HG03565 (cell line): ENCODE measurements around the gene VAV1.

Experiments used
- ATAC-seq: cut with Tn5 transposase; IDR thresholded peaks from one replicate; pipeline ENCODE4 v1.9.1; 2021; ENCODE audit warnings: mild to moderate bottlenecking, moderate library complexity; ENCODE audit not compliant: unreplicated experiment

The VAV1 gene

DNA sequence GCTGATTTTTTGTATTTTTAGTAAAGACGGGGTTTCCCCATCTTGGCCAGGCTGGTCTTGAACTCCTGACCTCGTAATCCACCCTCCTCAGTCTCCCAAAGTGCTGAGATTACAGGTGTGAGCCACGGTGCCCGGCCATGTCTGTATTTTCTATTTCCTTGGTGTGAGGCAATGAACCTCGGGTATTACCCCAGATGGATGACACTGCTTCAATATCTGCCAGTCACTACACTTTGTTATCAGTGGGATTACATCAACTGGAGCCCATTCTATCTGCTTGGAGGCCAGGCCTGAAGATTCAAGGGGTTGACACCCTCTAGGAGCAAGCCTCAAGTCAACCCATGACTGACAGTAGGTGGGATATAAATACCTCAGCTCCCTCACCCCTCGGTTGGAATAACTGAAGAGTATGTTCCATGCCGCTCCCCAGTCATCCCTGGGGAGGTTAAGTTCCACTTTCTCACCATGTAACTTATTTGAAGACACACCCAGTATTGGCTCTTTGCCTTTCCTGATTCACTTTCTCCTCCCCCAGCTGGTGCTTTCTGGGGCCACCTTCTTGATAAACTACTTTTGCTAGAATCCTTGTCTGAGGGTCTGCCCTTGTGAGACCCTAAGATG lies 113.9 kb downstream of the VAV1 start:
- ATAC-seq, result no peak

DNA sequence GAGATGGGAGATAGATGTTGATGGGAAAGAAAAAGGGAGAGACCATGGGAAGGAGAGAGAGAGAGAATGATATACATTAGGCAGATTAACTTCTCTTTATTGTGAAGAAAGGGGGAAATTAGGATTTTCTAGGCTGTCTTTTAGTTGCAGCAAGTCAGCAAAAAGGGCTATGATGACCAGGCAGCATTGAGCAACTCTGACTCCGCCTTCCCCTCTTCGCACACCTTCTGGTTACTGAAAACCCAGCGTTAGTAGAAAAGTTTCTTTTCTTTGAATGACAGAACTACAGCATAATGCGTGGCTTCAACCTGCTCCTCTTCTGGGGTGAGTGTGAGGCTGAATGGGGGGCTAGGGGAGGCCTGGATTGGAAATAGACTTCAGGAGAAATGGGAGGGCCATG lies 114.8 kb downstream of the VAV1 start, which contains the start of gene ADGRE1:
Gene ADGRE1, plus strand, starts transcription at position 264 of the 400 bp plus-strand sequence. Its CDS starts 30 bp downstream, at position 294.
- no peak for ATAC-seq

DNA sequence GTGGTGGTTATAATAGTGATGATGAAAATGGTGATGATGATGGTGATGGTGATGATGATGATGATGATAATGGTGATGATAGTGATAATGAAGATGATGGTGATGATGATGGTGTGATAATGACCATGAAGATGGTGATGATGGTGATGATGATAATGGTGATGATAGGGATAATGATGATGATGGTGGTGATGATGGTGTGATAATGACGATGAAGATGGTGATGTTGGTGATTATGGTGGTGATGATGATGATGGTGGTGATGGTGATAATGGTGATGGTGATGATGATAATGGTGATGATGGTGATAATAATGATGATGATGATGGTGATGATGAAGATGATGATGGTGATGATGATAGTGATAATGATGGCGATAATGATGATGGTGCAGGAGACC lies 116.5 kb downstream of the VAV1 start:
- ATAC-seq, result no peak

DNA sequence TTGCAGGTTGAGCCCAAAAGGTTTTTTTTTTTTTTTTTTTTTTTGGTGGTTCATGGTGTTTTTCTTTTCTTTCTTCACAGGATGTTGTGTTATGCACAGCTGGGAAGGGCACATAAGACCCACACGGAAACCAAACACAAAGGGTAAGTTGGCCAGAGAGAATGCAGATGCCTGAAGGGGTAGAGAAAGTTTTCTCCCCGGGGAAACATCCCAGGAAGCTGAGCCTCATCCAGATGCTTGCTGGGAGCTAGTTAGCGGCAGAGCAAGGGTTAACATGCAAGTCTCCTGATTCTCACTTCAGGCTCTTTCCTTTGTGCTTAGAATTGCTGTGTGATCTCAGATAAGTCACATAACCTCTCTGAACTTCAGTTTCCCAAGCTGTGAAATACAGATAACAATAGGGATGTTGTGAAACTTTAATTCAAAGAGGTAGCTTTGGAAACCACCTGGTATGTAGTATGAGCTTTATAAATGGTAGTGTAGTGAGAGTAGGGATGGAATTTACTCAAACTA lies 117.9 kb downstream of the VAV1 start:
- ATAC-seq, result no peak

DNA sequence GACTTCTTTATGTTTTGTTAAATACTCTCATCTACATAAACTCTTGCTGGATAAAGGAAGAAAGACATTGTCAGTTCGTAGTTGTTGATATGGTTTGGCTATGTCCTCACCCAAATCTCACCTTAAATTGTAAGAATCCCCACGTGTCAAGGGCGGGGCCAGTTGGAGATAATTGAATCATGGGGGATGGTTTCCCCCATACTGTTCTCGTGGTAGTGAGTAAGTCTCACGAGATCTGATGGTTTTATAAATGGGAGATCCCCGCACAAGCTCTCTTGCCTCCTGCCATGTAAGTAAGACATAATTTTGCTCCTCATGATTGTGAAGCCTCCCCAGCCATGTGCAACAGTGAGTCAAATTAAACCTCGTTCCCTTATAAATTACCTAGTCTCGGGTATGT lies 118.4 kb downstream of the VAV1 start:
- no peak for ATAC-seq

DNA sequence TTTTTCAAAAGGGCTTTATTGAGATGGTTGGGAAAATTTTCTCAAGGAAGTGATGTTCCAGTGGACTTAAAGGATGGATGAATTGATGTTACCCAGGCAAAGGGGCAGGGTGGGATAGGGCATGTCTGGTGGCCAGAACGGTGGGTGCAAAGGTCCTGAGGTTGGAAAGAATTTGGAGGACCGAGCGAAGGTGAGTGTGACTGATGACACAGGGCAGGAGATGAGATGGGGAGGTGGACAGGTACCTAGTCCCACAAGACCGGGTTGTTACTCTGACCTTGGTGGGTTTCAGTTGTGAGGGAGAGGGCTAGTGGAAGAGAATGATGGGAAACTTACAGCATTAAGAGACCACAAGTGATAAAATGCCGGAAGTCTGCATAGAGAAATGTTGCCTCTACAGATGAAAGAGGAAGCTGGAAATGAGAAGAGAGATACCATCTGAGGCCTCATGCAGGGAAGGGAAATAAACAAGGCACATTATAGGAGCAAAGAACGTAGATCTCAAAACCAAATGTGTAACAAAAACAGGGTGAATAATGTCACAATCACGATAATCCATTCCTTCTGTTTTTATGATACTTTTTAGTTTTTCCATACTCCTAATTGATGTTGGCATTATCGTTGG lies 119.4 kb downstream of the VAV1 start:
- ATAC-seq, result no peak

DNA sequence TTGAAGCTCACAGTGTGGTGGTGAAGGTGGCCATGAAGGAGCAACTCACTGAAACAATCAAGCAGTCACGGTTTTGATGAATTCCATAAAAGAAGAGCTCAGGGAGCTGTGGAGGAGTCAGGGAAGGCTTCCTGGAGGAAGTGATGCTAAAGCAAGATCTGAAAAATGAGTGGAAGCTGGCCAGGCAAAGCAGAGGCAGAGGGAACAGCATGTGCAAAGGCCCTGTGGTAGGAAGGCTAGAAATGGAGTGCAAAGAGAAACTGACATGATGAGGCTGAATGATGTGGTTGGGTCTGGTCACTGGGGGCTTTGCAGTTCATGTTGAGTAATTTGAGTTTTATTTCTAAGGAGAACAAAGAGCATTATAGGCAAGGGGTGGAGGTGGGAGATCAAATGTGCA lies 121.8 kb downstream of the VAV1 start:
- ATAC-seq, result no peak

DNA sequence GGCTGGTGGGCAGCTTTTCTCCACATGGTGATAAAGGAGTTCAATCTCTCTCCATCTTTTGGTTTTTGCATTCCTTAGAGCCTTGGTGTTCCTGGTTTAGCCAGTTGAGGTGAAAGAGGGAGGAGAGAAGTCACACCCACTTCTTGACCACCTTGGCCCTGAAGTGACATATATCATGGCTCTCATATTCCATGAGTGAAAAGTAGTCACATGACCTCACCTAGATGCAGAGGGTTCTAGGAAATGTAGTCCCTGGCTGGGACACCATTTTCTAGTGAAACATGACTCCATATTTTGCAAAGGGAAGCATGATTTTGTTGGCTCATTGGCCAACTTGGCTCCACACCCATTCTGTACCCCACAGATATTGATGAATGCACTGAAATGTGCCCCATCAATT lies 130.9 kb downstream of the VAV1 start:
- ATAC-seq, result no peak

DNA sequence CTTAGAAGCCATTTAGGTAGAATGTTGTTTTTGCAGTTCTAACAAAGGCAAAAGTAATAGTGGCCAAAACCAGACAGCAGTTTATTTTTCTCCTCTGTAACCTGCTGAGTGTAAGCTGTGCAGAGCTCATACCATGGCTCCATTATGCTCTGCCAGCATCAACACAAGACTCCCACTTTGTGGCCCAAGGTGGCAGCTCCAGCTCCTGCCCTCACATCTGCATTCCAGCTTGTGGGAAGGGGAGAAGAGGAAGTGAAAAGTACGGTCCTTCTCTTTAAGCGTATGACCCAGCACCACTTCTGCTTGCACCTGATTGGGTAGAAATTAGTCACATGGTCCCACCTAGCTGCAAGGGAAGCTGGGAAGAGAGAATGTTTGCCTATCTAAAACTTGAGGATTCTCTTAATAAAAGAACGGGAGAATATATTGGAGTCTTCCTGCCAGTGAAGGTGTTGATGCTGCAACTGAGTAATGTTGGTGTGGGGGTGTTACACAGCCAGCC lies 134.1 kb downstream of the VAV1 start:
- no peak for ATAC-seq
